Type B pancreatic cell (in vitro differentiated cells): ENCODE measurements around the gene CCDC12. TPM values are rescaled to one million over a fixed set of nuclear protein-coding genes. Genes with fewer than 3 reads are reported as not detected.

Experiments used
- DNase-seq: peaks from one replicate; pipeline ENCODE4 v3.0.0; 2021; ENCODE audit warnings: mixed read lengths; ENCODE audit not compliant: unreplicated experiment; ENCODE audit errors: extremely low spot score
- H3K27ac Mint-ChIP-seq: 2 replicates; pipeline ENCODE4 v1.8.0; 2021; ENCODE audit warnings: mild to moderate bottlenecking, mixed read lengths
- H3K27me3 Mint-ChIP-seq: 2 replicates; pipeline ENCODE4 v1.8.0; 2021; ENCODE audit warnings: mixed read lengths
- H3K36me3 Mint-ChIP-seq: 2 replicates; pipeline ENCODE4 v1.8.0; 2021; ENCODE audit warnings: mixed read lengths
- H3K4me1 Mint-ChIP-seq: one replicate; pipeline ENCODE4 v1.8.0; 2021; ENCODE audit warnings: mixed read lengths; ENCODE audit not compliant: unreplicated experiment
- H3K4me3 Mint-ChIP-seq: 2 replicates; pipeline ENCODE4 v1.8.0; 2021; ENCODE audit warnings: mild to moderate bottlenecking, mixed read lengths
- H3K9me3 Mint-ChIP-seq: 2 replicates; pipeline ENCODE4 v1.8.0; 2021; ENCODE audit warnings: mixed read lengths
- CTCF ChIP-seq: fragments of 200-600 bp; sonication (generic); conservative IDR thresholded peaks from 2 replicates; pipeline ENCODE4 v1.5.0; 2021; ENCODE audit warnings: antibody characterized with exemption, mild to moderate bottlenecking
- total RNA-seq: library from RNA; stranded (reverse); gene quantifications from 2 replicates; pipeline ENCODE4 v1.2.1, GENCODE V29; 2021; ENCODE audit warnings: low replicate concordance

The CCDC12 gene
- total RNA-seq, 1 donor from 2014 or later = 46.7 TPM

GRCh38 chr3:46877406-46878125, 99.0 kb downstream of the CCDC12 start, which contains the start of gene PTH1R:
PTH1R (plus strand) TSS chr3:46877721; CDS start chr3:46883560, 5,839 bp downstream.
- Mint-ChIP-seq H3K4me3 (peak within 1 kb of the TSS; percentile 52), H3K4me1 (peaks cover 37% of the 10 kb centered on the region), H3K36me3 (no peaks in the 10 kb centered on the region), H3K27me3 (peaks cover 17% of the 10 kb centered on the region), H3K27ac (peak within 1 kb of the TSS; percentile 91), H3K9me3 (no peaks in the 10 kb centered on the region)
- no peak for DNase-seq
- no peak for TF ChIP-seq CTCF

GRCh38 chr3:46876313-46877300, 99.9 kb downstream of the CCDC12 start:
- no peak for TF ChIP-seq CTCF
- Mint-ChIP-seq H3K9me3 (no peaks in the 10 kb centered on the region), H3K27me3 (peaks cover 15% of the 10 kb centered on the region), H3K36me3 (no peaks in the 10 kb centered on the region), H3K4me1 (peaks cover 37% of the 10 kb centered on the region), H3K4me3 (no peak overlapping the region), H3K27ac (no peak overlapping the region)
- DNase-seq = no peak

GRCh38 chr3:46875560-46875959, 101.0 kb downstream of the CCDC12 start:
- H3K27me3 Mint-ChIP-seq = peaks cover 11% of the 10 kb centered on the region
- no peak overlapping the region for H3K27ac Mint-ChIP-seq
- no peaks in the 10 kb centered on the region for H3K9me3 Mint-ChIP-seq
- no peak for TF ChIP-seq CTCF
- no peak for DNase-seq
- peaks cover 40% of the 10 kb centered on the region for H3K4me1 Mint-ChIP-seq
- H3K36me3 Mint-ChIP-seq = no peaks in the 10 kb centered on the region
- H3K4me3 Mint-ChIP-seq = no peak overlapping the region

- TF ChIP-seq CTCF = no peak
- DNase-seq = no peak
- Mint-ChIP-seq H3K4me3 (no peak overlapping the region), H3K4me1 (peaks cover 36% of the 10 kb centered on the region), H3K36me3 (no peaks in the 10 kb centered on the region), H3K27ac (peak overlapping the region; percentile 55), H3K9me3 (no peaks in the 10 kb centered on the region), H3K27me3 (peaks cover 4% of the 10 kb centered on the region)
Observed at GRCh38 chr3:46874430-46874829, 102.1 kb downstream of the CCDC12 start.

GRCh38 chr3:46873521-46873920, 103.0 kb downstream of the CCDC12 start:
- H3K27me3 Mint-ChIP-seq = peaks cover 4% of the 10 kb centered on the region
- H3K9me3 Mint-ChIP-seq = no peaks in the 10 kb centered on the region
- H3K36me3 Mint-ChIP-seq = no peaks in the 10 kb centered on the region
- TF ChIP-seq CTCF = no peak
- H3K27ac Mint-ChIP-seq = no peak overlapping the region
- no peak for DNase-seq
- peaks cover 37% of the 10 kb centered on the region for H3K4me1 Mint-ChIP-seq
- no peak overlapping the region for H3K4me3 Mint-ChIP-seq

Other genes starting within 250 kb of the CCDC12 start
- gene MYL3, start 113.3 kb downstream of the CCDC12 start, total RNA-seq = 5.4 and 20.8 TPM in 2 replicates
- 63.0 and 83.1 TPM in 2 replicates for gene PTH1R, start 99.0 kb downstream of the CCDC12 start, total RNA-seq
- gene NBEAL2, start 2.9 kb upstream of the CCDC12 start, total RNA-seq = 115 and 241 TPM in 2 replicates
- gene SETD2, start 187.4 kb upstream of the CCDC12 start, total RNA-seq = 46.1 and 53.2 TPM in 2 replicates